ENCODE measurements around the gene RNF115.
"Not testable (repeated sequence)": the region's sequence is repeated elsewhere in the genome, so short reads cannot be mapped to it uniquely, and the experiment has no call there.

The RNF115 gene

GRCh38 chr1:145777357-145778145 is 46.3 kb downstream of the RNF115 start:
- DNase-seq (ENCODE audit: low spot score), result no peak

GRCh38 chr1:145773423-145773822 is 50.5 kb downstream of the RNF115 start:
- DNase-seq (ENCODE audit: low spot score), result no peak

GRCh38 chr1:145771056-145771455 is 52.8 kb downstream of the RNF115 start:
- no peak for DNase-seq (ENCODE audit: low spot score)

GRCh38 chr1:145768004-145768403 is 55.9 kb downstream of the RNF115 start:
- DNase-seq (ENCODE audit: low spot score), result not testable (repeated sequence)

GRCh38 chr1:145766926-145767325 is 57.0 kb downstream of the RNF115 start:
- not testable (repeated sequence) for DNase-seq (ENCODE audit: low spot score)

GRCh38 chr1:145765585-145766360 is 58.1 kb downstream of the RNF115 start:
- not testable (repeated sequence) for DNase-seq (ENCODE audit: low spot score)

- not testable (repeated sequence) for DNase-seq (ENCODE audit: low spot score)
Measured at GRCh38 chr1:145765127-145765526, 58.8 kb downstream of the RNF115 start.

GRCh38 chr1:145764231-145764940 is 59.5 kb downstream of the RNF115 start:
- not testable (repeated sequence) for DNase-seq (ENCODE audit: low spot score)

GRCh38 chr1:145762001-145762400 is 61.9 kb downstream of the RNF115 start:
- not testable (repeated sequence) for DNase-seq (ENCODE audit: low spot score)

- DNase-seq (ENCODE audit: low spot score), result not testable (repeated sequence)
Measured at GRCh38 chr1:145761498-145761897, 62.4 kb downstream of the RNF115 start.

- not testable (repeated sequence) for DNase-seq (ENCODE audit: low spot score)
Measured at GRCh38 chr1:145760395-145760949, 63.4 kb downstream of the RNF115 start.

GRCh38 chr1:145759721-145760120 is 64.2 kb downstream of the RNF115 start:
- no peak for DNase-seq (ENCODE audit: low spot score)

- DNase-seq (ENCODE audit: low spot score), result no peak
Measured at GRCh38 chr1:145758575-145758974, 65.3 kb downstream of the RNF115 start.

GRCh38 chr1:145758116-145758515 is 65.8 kb downstream of the RNF115 start:
- no peak for DNase-seq (ENCODE audit: low spot score)

- DNase-seq (ENCODE audit: low spot score), result no peak
Measured at GRCh38 chr1:145757420-145757819, 66.5 kb downstream of the RNF115 start.

GRCh38 chr1:145751491-145752037 is 72.3 kb downstream of the RNF115 start:
- DNase-seq (ENCODE audit: low spot score), result no peak

- DNase-seq (ENCODE audit: low spot score), result no peak
Measured at GRCh38 chr1:145750426-145750825, 73.5 kb downstream of the RNF115 start.

GRCh38 chr1:145747398-145748247 is 76.3 kb downstream of the RNF115 start:
- DNase-seq (ENCODE audit: low spot score), result no peak

- DNase-seq (ENCODE audit: low spot score), result no peak
Measured at GRCh38 chr1:145740269-145740668, 83.6 kb downstream of the RNF115 start.

- no peak for DNase-seq (ENCODE audit: low spot score)
Measured at GRCh38 chr1:145736191-145736590, 87.7 kb downstream of the RNF115 start.

- DNase-seq (ENCODE audit: low spot score), result no peak
Measured at GRCh38 chr1:145730900-145731299, 93.0 kb downstream of the RNF115 start.

Measured in HuH-7 (cell line).